ENCODE results near the gene ARHGAP10.
"Not testable (repeated sequence)": the region's sequence is repeated elsewhere in the genome, so short reads cannot be mapped to it uniquely, and the experiment has no call there.

ARHGAP10 gene

DNA sequence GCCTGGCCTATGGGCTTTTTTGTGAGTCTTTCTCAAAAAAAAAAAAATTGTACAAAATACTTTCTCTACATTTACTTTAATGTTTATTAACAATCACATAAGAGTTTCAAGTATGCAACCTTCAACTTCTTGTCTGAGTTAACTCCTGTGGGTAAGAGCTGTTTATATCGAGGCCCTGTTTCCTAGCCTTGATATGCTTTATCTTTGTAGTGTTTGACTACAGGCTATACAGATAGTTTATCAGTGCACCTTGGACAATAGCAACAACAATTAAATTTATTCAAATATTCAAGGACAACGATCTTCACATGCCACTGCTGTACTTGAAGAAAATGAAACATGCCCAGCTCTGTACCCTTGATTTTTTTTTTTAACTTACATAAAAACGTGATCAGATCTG lies 178.4 kb downstream of the ARHGAP10 start:
- no peak for DNase-seq (ENCODE audit: low spot score)

DNA sequence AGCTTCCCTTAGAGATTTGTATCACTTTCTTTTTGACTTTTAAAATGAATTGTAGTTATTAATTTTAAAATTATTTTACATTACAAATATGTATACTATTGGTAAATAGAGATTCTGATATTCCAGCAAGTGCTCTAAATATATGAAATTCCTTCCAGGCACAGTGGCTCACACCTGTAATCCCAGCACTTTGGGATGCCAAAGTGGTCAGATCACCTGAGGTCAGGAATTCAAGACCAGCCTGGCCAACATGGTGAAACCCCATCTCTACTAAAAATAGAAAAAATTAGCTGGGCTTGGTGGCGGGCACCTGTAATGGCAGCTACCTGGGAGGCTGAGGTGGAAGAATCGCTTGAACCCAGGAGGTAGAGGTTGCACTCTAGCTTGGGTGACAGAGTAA lies 180.2 kb downstream of the ARHGAP10 start:
- not testable (repeated sequence) for DNase-seq (ENCODE audit: low spot score)

DNA sequence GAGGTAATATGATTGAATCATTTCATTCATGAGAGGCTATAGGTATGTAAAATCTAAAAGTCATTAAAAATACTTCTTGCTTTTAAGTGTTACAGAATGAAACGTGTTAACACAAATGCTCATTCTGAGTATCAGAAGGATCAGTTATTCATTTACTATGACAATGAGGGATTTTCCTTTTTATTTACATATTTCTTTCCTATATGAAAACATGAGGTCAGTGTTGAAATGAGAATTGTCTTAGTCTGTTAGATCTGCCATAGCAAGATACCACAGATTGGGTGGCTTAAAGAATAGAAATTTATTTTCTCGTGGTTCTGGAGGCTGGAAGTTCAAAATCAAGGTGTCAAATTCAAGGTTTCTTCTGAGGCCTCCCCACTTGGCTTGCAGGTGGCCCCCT lies 181.2 kb downstream of the ARHGAP10 start:
- DNase-seq (ENCODE audit: low spot score): no peak

DNA sequence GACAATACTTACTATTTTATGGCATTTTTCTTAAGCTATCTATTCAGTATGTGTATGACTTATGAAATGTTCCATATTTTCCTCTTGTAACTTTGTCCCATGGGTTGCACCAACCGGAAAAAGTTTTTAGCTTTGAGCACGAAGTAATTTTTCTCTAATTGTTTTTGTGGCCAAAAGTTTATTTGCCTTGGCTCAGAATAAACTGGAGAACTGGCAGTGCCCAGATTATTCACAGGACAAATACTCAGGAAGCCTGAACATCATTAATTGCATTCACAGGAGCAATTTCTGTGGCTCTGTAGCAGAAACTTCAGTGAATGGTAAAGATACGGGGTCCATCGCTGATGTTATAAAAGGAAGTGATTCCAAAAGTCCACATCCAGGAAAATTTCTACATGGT lies 184.5 kb downstream of the ARHGAP10 start:
- no peak for DNase-seq (ENCODE audit: low spot score)

DNA sequence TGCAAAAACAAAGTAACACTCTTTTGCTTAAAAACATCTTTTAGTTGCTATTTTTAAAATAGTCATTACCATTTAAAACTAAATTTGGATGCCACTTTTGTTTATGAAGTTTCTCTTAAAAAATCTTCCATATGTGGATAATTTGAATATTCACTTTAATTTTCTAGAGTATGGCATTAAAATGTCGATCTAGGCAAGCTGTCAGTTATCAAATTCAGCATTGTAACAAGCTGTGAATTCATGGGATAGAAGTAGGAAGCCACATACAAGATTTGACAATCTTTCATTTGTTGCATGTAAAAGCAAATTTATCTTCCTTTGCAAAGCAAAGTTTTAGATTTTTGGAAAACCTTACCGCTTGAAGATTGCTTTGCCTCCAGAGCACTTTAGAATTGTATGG lies 191.5 kb downstream of the ARHGAP10 start:
- no peak for DNase-seq (ENCODE audit: low spot score)

DNA sequence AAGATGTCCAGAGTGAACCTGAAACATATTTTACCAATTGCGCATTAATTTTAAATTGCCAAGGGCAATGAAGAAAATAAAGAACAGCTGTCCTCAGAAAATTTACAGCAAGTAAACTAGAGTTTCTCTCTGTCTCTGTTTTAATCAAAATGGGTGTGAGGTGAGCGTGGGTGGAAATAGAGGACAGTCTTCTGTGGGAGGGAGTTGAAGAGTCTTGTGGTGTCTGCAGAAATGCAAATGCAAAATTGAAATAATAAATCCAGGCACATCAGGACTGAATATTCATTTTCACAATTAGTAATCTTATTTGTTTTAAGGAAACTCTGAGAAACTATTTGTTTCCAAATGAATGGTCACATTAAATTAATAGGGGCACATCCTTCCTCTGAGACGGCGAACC lies 192.0 kb downstream of the ARHGAP10 start:
- no peak for DNase-seq (ENCODE audit: low spot score)

DNA sequence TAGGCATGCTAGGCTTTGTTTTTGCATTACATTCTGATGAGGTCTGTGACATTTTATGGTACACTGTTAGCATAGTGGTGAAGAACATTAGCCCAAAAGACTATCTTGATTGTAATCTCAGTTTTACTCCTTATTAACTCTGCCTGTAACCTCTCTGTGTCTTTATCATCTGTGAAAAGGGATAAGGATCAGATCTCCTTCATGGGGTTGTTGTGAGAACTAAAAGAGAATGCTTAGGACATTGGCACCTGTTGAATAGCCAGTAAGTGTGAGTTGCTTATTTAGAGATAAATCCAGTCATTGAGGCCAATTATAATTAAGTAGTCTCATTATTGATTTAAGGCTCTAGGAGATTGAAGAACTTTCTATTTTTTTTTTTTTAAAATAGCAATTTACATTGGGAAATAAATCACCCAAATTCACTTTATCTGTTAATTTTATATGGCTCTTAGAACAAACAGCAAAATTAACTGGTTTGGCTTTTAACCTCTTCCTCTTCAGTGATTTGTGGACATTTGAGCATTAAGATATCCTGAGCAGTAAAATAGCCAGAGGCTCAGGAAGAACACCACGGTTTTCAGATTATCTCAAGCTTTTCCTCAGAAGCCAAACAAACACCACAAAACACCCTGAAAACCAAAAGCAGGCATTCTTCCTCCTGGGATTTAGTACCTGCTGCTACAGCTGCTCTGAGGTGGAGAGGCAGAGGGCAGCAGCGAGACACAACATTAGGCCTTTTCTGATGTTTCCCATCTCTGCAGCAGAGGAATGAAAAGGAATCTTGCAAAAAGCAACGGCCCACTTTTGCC lies 192.9 kb downstream of the ARHGAP10 start:
- peak; percentile 4 for DNase-seq (ENCODE audit: low spot score)

DNA sequence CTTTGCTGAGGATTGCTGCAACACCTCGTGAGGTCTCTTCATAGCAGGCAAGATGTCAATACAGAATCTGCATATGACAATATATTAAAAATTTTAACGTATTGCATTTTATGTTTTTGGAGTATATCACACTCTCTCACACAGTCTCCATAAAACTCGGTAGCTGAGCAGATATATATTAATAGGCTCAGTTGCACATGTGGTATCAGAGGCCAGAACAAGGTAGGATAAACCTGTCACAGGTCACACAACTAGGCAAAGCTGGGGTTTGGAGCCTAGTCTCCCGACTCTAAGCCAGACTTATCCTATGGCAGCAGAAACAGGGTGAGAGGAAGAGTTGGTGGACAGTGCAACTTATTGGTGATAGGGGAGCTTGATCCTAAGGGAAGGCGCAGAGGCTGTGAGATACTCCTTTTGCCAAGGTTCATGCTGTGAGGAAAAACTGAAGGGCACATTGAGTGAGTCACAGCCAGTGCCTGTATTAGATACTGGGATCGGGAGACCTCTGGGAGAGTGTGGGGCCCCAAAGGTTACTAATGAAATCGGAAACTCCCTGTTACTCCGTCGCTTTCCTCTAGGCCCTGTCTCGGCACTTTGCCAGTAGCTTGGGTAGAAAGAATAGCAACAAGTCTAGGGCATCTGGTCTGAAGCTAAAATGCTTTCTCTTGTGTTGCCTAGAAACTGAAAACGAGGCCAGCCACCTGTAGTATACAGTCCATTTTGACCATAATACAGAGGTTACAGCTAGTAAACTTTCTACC lies 195.7 kb downstream of the ARHGAP10 start:
- DNase-seq (ENCODE audit: low spot score): no peak

DNA sequence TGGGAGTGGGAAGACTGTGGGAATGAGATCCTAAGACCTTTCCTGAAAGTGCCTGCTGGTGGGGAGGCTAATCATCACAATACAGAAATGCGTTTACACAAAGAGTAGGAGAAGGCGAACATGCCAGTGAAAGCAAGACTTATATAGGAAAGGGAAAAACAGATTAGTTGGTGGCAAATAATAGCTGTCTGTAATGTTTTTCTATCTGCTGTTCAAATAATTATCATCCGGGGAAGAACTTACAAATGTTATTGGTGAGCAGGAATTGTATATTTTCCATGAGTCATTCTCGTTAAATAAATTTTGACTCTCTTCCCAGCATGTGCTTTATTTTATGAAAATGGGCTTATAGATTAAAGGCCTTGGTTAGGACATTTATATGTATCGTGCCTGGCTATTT lies 196.5 kb downstream of the ARHGAP10 start:
- DNase-seq (ENCODE audit: low spot score): no peak

DNA sequence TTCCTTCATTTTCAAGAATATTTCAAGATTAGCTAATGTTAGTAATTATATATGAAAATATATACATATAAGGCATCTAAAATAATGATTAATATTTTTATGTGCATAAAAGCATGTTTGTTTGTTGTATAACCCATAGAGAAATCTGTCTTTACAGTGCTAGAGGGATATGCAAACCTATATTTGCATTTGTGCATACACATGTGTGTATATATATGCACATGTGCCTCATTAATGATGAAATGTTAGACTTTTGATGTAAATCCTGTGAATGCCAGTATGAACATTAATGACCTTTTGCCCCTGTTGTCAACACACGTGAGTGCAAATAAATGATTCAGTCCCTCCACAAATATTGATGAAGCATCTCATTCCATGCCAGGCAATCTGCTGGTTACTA lies 197.9 kb downstream of the ARHGAP10 start:
- DNase-seq (ENCODE audit: low spot score): no peak

DNA sequence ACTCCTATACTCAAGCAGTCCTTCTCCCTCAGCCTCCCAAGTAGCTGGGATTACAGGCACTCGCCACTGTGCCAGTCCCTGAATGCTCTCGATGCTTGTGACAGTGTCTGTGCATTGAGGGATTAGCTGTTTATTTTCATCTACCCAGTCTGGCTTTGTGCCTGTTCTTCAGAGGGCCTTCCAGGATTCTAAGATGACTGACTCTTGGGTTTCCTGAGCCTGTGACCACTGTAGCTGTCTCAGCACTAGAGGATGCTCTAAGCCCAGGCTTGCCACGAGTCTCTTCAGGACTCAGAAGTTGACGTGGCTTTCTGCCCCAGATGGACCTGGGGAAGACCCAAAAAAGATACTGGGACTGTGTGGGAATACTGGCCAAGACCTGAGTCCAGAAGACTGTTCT lies 201.4 kb downstream of the ARHGAP10 start:
- DNase-seq (ENCODE audit: low spot score): no peak

DNA sequence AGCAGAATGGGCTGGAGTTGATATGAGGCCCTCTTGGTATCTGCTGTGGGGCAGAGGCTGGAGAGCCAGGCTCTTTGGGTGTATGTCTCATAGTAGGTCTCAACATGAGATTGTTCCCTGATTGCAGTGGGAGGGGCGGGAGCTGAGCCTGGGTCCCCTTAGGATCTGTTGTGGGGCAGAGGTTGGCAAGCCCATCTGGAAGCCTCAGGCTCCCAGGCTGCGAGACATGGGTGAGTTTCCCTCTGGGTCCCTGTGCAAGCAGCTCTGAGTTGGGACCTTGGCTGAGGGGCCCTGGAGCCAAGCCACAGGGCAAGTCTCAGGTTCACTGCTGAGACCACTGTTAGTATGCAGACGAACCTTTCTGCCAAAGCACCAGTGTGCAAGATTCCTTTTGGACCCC lies 201.9 kb downstream of the ARHGAP10 start:
- no peak for DNase-seq (ENCODE audit: low spot score)

DNA sequence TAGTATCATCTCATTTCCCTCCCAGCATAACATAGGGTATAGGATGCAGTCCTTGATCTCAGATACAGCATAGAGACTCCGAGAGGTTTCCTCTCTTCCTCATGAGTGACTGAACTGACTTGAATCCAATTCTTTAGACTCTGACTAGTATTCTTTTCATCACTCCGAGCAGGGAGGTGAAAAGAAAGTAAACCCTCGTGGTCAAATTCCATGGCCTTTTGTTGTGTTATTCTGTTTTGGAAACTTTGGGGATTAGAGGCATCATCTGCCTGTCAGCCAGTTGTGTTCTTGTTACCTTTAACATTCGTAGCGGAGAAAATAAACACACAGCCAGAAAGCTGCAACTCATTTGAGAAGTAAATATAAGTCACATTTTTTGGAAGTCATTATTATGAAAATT lies 206.6 kb downstream of the ARHGAP10 start:
- no peak for DNase-seq (ENCODE audit: low spot score)

DNA sequence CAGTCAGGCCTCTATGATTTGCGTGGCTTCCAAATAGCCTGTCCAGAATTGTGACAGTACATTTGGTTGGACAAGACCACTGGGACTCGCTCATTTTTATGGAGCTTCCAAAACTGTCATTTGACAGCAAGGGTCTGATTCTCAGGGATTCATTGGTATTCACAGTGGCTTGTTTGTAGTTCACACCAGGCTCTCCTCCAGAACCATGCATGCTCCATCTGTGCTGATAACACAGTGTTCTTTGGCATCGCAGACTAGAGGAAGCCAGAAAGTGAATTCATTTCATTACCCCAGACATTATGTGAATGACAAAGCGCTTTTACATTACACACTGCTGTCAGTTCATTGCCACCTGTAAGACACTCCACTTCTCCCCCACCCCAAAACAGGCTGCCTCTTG lies 208.3 kb downstream of the ARHGAP10 start:
- DNase-seq (ENCODE audit: low spot score): no peak

DNA sequence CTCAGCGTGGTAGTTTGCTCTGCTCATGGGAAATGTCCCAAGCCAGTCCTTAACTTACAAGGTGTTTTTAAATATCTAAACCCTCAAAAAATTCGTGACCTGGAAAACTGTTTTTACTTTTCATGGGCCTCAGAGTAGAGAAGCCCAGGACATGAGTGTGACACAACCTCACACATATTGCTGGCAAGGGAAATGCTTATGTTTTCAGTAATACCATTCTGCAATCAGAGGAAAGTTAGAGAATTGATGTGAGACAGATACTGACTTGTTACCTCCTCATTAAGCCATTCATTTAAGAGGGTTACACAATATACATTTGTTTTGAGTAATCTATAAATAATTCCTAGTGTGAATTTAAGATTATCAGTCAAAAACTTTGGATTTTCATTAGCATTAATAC lies 209.5 kb downstream of the ARHGAP10 start:
- no peak for DNase-seq (ENCODE audit: low spot score)

DNA sequence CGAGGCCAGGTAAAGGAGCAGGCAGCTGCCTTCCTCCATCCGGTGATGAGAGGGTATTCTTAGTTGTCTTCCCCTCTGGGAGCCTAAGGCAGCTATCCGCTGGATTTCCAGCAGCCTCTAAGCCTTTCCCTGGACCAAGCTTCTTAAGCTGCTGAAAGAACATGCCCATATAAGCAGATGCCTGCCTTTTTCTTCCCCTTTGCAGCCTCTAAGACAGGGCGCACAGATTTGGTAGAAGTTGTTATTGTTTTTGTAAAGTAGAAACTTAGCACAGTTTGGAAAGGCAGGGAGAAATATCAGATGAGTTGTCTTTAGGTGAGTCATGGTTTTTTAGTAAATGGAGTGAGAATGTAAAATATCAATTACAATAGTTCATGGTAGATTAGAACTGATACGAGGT lies 210.8 kb downstream of the ARHGAP10 start:
- no peak for DNase-seq (ENCODE audit: low spot score)

DNA sequence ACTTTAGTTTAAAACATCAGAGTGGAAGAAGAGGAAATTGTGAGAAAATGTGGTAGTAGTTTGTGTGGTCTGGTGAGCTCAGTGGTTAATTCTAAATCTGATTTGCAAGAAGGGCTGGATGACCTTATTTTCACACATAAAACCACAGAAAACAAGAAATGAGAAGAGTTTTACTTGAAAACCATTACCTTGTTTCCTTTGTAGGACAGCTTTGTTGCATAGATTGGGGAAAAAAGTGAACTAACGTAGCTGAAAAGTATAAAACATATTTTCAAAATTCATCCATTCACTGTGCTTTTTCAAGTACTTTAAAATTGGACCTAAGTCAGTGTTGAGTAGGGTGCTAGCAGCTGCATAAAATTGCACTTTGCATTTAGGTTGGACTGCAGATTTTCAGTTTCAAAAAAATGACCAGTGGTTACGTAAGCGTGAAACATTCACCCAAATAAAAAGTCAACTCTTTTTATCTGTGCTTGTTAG lies 211.3 kb downstream of the ARHGAP10 start:
- peak; percentile 27 for DNase-seq (ENCODE audit: low spot score)

DNA sequence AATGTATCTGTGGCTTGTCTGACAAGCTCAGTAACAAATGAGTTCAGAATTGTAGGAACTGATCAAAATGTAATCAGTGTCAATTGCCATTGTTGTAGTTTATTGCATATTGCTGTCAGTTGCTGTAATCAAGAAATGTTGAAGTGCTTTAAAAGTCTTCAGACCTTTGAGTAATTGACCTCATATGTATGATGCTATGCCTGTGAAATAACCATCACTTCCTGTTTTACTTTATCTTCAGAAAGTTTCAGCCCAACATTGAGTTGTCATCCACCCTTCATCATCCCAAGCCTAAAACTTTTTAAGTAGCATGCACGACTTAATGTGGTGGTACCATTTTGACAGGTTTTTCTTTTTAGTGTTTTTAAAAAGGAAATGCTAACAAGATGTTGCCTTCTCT lies 212.4 kb downstream of the ARHGAP10 start:
- peak; percentile 4 for DNase-seq (ENCODE audit: low spot score)

DNA sequence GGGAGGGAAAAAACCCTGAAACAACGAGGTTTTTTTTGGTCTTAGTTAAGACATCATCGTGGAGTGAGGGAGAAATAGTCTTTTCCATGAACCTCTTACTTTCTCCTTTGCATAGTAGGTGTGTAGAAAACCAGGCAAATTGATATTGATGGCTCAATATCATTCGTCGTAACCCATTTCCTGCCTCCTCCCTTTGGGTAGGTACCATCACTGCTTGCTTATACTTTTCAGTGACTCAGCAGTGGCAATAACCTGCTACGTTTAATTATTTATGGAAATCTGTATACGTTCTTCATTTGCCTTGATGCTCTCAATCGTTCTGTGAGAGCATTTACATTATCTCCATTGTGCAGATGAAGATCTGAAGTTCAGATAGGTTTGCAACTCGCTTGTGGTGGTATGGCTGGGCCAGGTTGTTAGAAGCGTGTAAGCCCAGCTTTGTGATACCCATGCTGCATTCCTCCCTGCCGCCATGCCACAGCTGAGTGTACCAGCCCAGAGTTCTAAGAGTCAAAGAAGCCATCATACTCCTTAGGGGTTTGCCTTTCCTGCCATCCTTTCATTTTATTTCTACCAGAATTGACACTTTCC lies 212.9 kb downstream of the ARHGAP10 start:
- DNase-seq (ENCODE audit: low spot score): no peak

DNA sequence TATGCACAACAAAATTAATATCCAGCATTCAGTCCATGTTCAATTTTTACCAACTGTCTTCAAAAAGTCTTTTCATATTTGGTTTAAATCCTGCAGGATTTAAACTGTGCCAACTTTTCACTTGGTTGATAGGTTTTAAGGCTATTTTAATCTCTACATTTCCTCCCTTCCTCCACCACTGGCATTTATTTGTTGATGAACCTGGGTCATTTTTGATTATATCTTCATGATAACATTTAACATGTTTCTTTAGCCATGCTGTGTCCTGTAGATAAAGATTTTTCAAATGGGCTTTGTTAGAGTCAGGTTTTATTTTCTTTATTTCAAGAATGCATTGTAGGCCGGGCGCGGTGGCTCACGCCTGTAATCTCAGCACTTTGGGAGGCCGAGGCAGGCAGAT lies 216.4 kb downstream of the ARHGAP10 start:
- DNase-seq (ENCODE audit: low spot score): no peak

DNA sequence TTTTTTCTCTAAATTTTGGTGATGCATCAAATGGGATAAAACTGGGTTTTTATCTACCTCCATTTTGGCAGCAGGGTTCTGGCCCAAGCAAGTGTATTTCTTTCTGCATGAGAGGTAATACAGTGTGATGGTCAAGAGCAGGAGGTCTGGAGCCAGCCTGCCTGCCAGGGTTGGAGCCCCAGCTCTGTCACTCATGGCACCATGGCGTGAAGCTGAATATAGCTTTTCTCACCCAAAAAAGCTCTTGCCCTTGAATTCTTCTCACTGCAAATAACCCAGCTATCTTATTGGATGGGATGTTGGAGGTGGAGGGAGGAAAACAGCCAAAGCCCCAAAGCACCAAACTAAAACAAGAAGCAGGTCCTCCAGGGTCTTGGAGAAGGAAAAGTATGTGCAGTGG lies 218.4 kb downstream of the ARHGAP10 start:
- no peak for DNase-seq (ENCODE audit: low spot score)

DNA sequence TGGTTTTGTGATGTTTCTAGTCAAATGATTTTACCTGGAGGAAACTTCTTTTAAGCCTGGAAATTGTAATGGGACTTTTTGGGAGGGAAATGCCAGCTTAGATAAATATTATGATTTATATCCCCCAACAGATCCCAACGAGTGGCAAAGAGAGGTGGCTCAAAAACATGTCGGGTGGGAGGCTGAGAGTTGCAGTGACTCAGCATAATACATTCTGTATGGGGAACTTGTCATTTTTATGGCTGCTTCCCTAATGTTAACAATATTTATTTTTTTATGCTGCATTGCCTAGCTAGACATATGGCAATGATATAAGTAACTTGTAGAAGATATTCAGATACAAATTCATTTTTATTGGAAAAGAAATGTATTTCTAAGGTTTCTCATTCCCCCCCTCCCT lies 219.0 kb downstream of the ARHGAP10 start:
- DNase-seq (ENCODE audit: low spot score): no peak

DNA sequence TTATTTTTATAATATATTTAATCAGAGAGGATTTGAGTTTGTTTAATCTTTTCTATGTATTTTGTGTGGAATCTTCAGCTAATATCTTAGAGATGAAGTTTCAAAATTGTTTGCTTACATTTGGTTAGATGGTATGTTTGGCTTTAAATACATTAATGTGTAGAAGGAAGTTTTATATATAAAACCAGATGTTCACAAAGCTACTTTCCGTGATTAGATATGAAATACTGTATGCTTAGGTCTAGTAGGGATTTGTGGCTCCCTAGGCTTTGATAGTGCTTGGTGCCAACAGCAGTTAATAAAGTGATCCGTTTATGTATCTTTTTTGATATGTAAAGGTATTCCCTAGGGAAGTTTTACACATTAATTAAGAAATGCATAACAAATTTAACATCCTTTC lies 223.0 kb downstream of the ARHGAP10 start:
- no peak for DNase-seq (ENCODE audit: low spot score)
